Pons (tissue), 1 donor: ENCODE data around the gene TDRD1.

Source experiments
- DNase-seq: peaks from one replicate; pipeline ENCODE4 v3.0.0-alpha.2; 2016; ENCODE audit warnings: low spot score

Gene TDRD1

GRCh38 chr10:114174695-114175188, 4.4 kb upstream of the TDRD1 start:
- peak; percentile 21 for DNase-seq

- DNase-seq = no peak
These were observed 3.5 kb upstream of the TDRD1 start for GRCh38 chr10:114175667-114176066.

- DNase-seq = no peak
These were observed 2.6 kb upstream of the TDRD1 start for GRCh38 chr10:114176511-114176910.

GRCh38 chr10:114179747-114180146, 594 bp downstream of the TDRD1 start:
- no peak for DNase-seq

- DNase-seq = no peak
These were observed 1.8 kb downstream of the TDRD1 start for GRCh38 chr10:114180937-114181336.

- DNase-seq = no peak
These were observed 2.8 kb downstream of the TDRD1 start for GRCh38 chr10:114181971-114182370.

GRCh38 chr10:114183563-114183962, 4.4 kb downstream of the TDRD1 start:
- DNase-seq = no peak

GRCh38 chr10:114184276-114184675, 5.1 kb downstream of the TDRD1 start:
- no peak for DNase-seq

- DNase-seq = no peak
These were observed 8.8 kb downstream of the TDRD1 start for GRCh38 chr10:114188001-114188400.

- no peak for DNase-seq
These were observed 9.7 kb downstream of the TDRD1 start for GRCh38 chr10:114188900-114189299.

- DNase-seq = no peak
These were observed 10.5 kb downstream of the TDRD1 start for GRCh38 chr10:114189700-114190099.

- DNase-seq = no peak
These were observed 15.9 kb downstream of the TDRD1 start for GRCh38 chr10:114195079-114195478.

GRCh38 chr10:114199239-114199638, 20.1 kb downstream of the TDRD1 start:
- no peak for DNase-seq

GRCh38 chr10:114202812-114203211, 23.7 kb downstream of the TDRD1 start:
- DNase-seq = no peak

- DNase-seq = no peak
These were observed 27.7 kb downstream of the TDRD1 start for GRCh38 chr10:114206902-114207301.

GRCh38 chr10:114207349-114207748, 28.2 kb downstream of the TDRD1 start:
- DNase-seq = no peak

- no peak for DNase-seq
These were observed 29.2 kb downstream of the TDRD1 start for GRCh38 chr10:114208351-114208750.

- no peak for DNase-seq
These were observed 33.0 kb downstream of the TDRD1 start for GRCh38 chr10:114212153-114212552.

GRCh38 chr10:114215033-114215432, 35.9 kb downstream of the TDRD1 start:
- DNase-seq = no peak

- DNase-seq = no peak
These were observed 41.1 kb downstream of the TDRD1 start for GRCh38 chr10:114220281-114220680.

GRCh38 chr10:114221235-114221634, 42.1 kb downstream of the TDRD1 start:
- no peak for DNase-seq

- DNase-seq = no peak
These were observed 43.9 kb downstream of the TDRD1 start for GRCh38 chr10:114223066-114223465.

- DNase-seq = no peak
These were observed 49.0 kb downstream of the TDRD1 start for GRCh38 chr10:114228156-114228555.

- no peak for DNase-seq
These were observed 53.5 kb downstream of the TDRD1 start for GRCh38 chr10:114232561-114233176.
